Activated CD8-positive, alpha-beta memory T cell treated with anti-CD3 and anti-CD28 coated beads, Interleukin-2, amount 50 U/mL, for 48 hours (primary cell): Measurements from ENCODE around the gene YPEL4.

Experiments
- DNase-seq: peaks from one replicate; pipeline ENCODE4 v3.0.0-alpha.2; 2020

YPEL4 gene

DNA sequence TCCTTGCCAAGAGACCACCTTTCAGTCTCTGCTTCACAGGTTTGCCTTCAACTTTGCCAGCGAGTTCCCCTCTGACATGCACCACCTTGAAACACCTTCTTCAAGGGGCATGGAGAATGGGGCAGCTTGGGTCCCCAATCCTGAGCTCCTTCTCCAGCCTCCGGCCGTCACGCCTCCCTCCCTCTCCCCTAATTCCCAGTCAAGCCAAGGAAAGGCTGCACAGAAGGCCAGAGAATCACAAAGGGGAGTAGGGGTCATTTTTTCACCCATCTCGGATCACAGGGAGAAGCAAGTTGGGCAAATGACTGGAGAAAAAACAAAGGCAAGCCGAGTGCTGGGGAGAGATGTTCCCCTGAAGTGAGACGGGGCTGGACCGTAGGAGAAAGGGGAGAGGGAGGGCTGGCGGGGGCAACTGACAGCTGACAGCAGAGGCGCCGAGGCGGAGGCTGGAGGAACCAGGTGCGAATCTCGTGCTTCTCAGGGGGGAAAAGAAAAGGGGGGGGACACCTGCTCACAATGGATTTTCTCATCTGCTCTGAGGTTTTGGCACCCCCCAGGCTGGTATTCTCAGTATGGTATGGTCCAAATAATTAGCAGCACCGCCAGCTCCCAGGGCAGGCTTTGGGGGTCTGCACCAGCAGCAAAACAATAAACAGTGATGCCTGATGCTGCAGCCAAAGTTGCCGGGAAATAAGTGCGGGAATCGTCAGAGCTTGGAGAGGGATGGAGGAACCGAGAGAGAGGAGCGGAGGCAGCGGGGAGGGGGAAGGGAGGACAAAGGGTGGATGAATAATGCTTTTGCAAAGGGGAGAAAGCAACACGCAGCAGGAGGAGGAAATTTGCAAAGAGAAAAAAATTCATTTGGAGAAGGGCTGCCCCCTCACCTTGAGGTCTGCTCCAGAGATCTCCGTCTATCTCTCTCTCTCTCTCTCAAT, 644 bp downstream of the YPEL4 start:
- DNase-seq: no peak

DNA sequence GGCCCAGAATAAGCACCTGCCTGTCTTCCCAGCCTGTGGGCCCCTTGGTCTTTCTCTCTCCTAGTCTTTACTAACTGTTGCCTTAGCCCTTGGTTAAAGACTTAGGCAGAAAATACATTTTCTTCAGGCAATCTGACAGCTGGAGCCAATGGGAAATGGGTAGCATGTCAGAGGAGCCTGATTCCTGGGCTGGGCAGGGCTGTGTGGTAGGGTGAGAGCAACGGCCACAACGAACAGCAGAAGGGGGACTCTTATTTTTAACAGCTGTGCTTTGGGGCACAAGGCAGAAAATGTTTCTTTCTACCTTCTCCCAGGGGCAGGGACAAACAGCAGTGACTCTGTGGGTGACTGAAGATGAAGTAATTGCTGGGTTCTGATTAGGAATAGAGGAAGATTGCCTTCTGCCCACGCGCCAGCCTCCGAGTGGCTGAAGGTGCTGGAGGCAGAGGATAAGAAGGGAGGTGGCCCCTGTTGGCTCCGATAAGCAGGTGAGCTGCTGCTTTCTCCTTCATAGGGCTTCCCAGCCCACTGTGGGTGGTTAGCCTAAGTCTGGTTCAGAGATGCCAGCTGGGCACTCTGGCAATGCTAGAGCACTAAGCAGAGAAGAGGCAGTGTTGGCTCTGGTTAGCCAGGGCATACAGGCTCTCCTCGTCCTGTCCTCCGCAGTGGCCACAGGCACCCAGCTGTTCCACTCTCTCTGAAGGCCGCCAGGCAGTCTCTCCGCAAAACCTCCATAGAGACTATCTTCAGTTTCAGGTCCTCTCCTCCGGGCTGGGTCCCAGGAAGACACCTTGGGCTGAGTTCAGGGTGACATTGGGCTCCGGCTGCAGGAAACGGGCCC, 1.5 kb downstream of the YPEL4 start:
- no peak for DNase-seq

DNA sequence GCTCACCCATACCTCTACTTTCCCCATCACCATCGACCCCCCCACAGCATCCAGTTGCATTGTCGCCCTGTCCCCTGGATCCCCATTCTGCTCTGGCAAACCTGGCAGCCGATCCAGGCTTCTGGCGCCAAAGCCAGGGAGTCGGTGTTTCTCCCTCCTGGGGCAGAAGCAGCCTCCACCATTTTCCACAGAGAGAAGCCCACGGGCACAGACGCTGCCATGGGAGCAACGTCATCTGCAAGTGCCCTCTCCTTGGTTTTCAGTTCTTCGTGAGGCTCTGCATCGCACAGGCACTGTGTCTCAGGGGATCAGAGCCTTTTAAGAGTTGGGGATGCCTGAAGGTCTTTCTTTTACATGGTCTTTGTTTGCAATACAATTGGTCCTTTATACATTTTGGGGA, 2.3 kb downstream of the YPEL4 start:
- no peak for DNase-seq

- no peak for DNase-seq
Measured at GRCh38 chr11:57646799-57647303, 2.9 kb downstream of the YPEL4 start.

GRCh38 chr11:57646194-57646798, 3.4 kb downstream of the YPEL4 start:
- DNase-seq: no peak

DNA sequence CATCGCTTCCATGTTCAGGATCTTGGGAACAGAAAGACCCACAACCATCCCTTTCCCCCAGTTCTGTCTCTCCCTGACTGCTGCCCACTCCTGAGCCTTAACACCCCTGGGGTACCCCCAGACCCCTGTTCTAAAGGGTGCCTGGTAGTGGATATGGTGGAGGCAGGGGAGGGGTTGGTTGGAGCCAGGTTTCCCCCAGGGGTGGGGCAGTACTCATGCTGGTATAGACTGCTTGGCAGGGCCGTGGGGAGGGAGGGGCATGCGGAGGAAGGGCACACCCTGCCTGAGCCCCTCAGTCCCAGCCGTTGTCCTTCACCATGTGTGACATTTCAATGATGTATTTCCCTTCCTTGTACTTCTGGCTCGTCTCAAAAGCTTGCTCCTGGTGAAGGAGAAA, 4.0 kb downstream of the YPEL4 start:
- no peak for DNase-seq

DNA sequence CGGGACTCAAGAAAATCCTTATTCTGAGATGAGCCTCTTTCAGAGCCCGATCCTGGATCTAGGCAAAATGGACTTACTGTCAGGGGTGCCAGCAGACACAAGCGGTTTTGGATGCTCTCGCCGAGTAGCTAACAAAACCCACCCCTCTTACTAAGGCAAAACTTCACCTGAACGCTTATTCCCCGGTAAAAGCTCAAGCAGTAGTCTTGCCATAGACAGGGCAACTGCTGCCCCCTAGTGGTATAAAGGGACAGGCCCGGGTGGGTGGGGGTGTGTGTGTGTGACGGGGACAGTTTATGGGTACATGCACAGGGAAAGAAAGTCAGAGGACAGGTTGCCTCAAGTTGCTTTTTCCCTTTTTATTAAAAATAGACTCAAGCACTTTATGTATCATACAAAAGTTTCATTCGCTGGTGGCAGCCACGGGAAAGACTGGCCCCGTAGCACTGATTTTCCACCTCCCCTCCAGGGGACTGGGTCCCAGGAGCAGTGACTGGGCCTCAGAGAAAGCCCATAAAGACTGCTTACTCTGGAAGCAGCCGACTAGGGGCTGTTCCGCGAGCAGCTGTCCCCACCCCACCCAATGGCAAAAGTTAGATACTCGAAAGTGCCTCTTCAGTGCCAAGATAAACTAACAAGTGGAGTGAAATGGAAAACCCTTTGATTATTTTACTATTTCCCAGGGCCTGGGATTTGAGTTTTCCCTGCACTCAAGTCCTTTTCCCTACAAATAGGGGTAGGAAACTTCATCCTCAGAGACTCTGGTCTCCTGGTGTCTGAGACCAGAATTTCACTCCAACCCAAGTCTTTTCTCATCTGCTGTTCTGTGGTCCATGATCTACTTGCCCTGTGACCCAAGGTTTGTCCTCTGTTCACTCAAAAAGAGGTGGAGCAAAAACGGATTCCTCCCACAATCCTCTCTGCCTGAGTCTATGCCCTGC, 4.7 kb downstream of the YPEL4 start:
- peak; percentile 91 for DNase-seq

GRCh38 chr11:57643802-57644201, 5.9 kb downstream of the YPEL4 start:
- DNase-seq: no peak

- DNase-seq: no peak
Measured at GRCh38 chr11:57641011-57641807, 8.5 kb downstream of the YPEL4 start.

DNA sequence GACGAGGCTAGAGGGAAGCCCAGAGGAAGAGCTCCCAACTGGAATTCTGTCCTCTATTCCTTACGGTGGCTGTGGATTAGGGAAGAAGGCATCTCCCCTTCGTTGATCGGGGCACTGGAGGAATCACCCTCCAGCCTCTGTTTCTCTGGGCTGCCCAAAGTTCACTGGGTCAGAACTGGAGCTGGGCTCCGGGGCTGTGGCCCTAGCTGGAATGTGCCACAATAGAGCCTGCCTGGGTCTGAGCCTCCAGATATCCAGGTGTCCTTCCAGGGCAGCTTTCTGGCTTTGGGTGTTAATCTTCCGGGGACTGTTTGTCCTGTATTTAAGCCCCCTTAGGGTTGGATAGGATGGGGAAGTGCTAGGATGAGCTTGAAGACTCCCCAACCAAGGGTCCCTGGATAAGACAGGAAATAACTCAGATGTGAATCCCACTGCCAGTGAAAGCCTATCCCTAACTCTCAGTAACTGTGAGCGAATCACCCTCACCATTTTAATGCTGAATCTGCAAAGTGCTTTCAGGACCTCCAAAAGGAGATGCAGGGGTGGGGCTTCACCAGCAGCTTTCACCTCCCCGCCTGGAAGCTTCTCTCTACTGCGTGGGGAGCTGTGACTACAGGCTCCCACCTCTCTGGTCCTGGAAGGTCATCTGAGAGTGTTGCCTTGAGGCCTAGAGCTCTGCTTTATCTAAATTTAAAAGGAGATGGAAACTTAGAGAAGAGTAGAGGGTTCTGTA, 9.5 kb downstream of the YPEL4 start:
- DNase-seq: no peak

GRCh38 chr11:57639321-57640067, 10.2 kb downstream of the YPEL4 start:
- DNase-seq: no peak

- no peak for DNase-seq
Measured at GRCh38 chr11:57638811-57639320, 10.8 kb downstream of the YPEL4 start.

DNA sequence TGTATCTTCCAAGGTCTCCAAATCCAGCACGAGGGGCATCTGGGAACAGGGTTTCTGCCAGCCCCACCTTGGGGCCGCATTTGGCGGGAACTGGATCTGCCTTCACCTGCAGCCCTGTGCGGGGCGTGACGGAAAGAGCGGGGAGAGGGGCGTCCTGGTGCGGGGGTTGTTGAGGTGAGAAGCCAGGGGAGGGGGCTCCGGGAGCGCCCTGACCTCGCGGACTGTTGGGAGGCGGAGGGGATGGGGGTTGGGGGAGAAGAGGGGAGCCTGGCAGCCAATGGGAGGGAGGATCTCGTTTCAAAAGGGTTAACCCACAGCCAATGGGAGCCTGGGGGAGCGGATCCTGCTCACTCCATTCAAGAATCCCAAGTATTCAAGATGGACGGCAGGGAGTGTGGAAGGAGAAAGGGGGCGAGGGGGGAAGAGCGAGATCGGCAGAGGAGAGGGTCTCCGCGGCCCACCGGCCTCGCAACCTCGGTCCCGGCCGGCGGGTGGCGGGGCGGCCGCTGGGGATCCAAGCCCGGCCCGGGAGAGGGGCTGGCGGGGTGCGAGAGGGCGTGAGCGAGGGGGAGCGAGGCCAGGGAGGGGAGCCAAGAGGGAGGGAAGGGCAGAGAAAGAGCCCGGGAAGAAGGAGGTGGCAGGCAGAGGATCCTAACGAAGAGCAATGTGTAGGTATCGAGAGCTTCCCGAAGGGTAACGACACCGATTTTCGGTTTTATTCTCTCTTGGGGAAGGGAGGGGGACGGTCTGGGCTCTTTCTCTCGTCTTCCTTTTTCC, 11.5 kb downstream of the YPEL4 start:
- DNase-seq: peak; percentile 60

- DNase-seq: no peak
Measured at GRCh38 chr11:57637626-57638004, 12.1 kb downstream of the YPEL4 start.

GRCh38 chr11:57635246-57635645, 14.5 kb downstream of the YPEL4 start:
- no peak for DNase-seq

- no peak for DNase-seq
Measured at GRCh38 chr11:57634311-57634710, 15.4 kb downstream of the YPEL4 start.

- no peak for DNase-seq
Measured at GRCh38 chr11:57633394-57634070, 16.2 kb downstream of the YPEL4 start.

DNA sequence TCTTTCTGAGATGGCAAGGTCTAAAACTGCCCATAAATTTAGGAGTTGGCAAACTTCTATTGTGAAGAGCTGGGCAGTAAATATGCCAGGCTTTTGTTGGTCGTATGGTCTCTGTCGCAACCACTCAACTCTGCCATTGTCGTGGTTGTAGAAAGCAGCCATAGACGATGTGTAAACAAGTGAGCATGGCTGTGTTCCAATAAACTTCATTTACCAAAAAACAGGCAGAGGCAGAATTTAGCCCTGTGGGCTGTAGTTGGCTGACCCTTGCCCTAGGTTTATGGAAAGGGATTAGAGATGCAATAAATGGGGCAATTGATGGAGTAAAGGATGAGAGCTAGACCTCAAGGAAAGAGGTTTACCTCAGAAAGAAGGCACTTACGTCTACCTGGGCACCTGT, 17.6 kb downstream of the YPEL4 start:
- DNase-seq: no peak
